Adrenal gland (tissue), 12 donors: ENCODE data around the gene KCNH5. TPM values are rescaled to one million over a fixed set of nuclear protein-coding genes. Genes with fewer than 3 reads are reported as not detected.
"Not testable (repeated sequence)": the region's sequence is repeated elsewhere in the genome, so short reads cannot be mapped to it uniquely, and the experiment has no call there.

ENCODE experiments used
- DNase-seq, 7 donors: peaks; one replicate each; pipeline ENCODE4 v3.0.0-alpha.2; 2019 to 2020
- H3K27ac ChIP-seq, 5 donors: fragments of 200-600 bp; sonication (generic) in 4 of 5; 1 replicate in 3 of 5; 2 replicates in 2 of 5; pipeline versions ENCODE4 v1.5.1 to v1.8.0; 2016 to 2020; ENCODE audit warnings: mild to moderate bottlenecking in 1 of 5
- H3K27me3 ChIP-seq: fragments of 200-600 bp; 2 replicates; pipeline ENCODE4 v1.8.0; 2021
- H3K36me3 ChIP-seq, 2 donors: fragments of 200-600 bp; replicated peaks in 1 of 2; 1 replicate in 1 of 2; 2 replicates in 1 of 2; pipeline versions ENCODE4 v1.5.1 to v1.8.0; 2018 to 2022
- H3K4me1 ChIP-seq, 2 donors: fragments of 200-600 bp; replicated peaks in 1 of 2; 1 replicate in 1 of 2; 2 replicates in 1 of 2; pipeline versions ENCODE4 v1.5.1 to v1.8.0; 2018 to 2021
- H3K4me3 ChIP-seq, 4 donors: fragments of 200-600 bp; sonication (generic) in 3 of 4; one replicate each; pipeline ENCODE4 v1.5.1; 2016 to 2018
- H3K9me3 ChIP-seq, 3 donors: fragments of 200-600 bp; sonication (generic) in 1 of 3; replicated peaks in 1 of 3; 1 replicate in 2 of 3; 2 replicates in 1 of 3; pipeline versions ENCODE4 v1.5.1 to v1.8.0; 2016 to 2021
- CTCF ChIP-seq, 6 experiments: fragments of 450-650 bp in 4 of 6; fragments of 200-600 bp in 2 of 6; sonication (generic) in 1 of 6; IDR thresholded peaks; 1 replicate in 5 of 6; 2 replicates in 1 of 6; pipeline versions ENCODE4 v1.5.1 to v1.8.0; 2016 to 2021; ENCODE audit warnings: antibody characterized with exemption in 6 of 6, mild to moderate bottlenecking in 2 of 6, moderate library complexity in 1 of 6
- POLR2A ChIP-seq, 2 donors: fragments of 450-650 bp; IDR thresholded peaks; one replicate each; pipeline ENCODE4 v1.6.1; 2017; ENCODE audit warnings: antibody characterized with exemption in 2 of 2, mild to moderate bottlenecking in 2 of 2, moderate library complexity in 1 of 2
- WGBS, 4 donors: extraction: QIAGEN DNeasy Blood & Tissue Kit in 2 of 4; methylation state at CpG; one replicate each; pipeline versions ENCODE4 v1.1.5 to v1.1.7; 2013 to 2017; 5-methylcytosine and 5-hydroxymethylcytosine counted together
- intact Hi-C, 2 donors: fragments of 100-400 bp; cut with DNase I; formaldehyde crosslinking; loops; one replicate each; pipeline versions ENCODE4 v1.14.1 to v1.15.0; 2022 to 2023
- polyA plus RNA-seq, 3 donors: library from polyadenylated mRNA; stranded (reverse); fragments of 200-250 nt in 2 of 3; fragments of 350-450 nt in 1 of 3; fragmentation: Illumina TruSeq in 1 of 3; extraction: RNeasy Lipid Tissue Mini Kit (QIAGEN cat#74804) in 1 of 3; gene quantifications; one replicate each; pipeline ENCODE4 v1.2.3, GENCODE V29; 2013 to 2014
- total RNA-seq, 9 donors: library from RNA; depleted of rRNA in 4 of 9; stranded (reverse); fragments of >200 nt in 4 of 9; fragments of 120-200 nt in 1 of 9; fragmentation: NEBNext Ultra II Directional in 1 of 9; extraction: Animal tissue kit (Norgen Biotek cat#: 25700) in 1 of 9; gene quantifications; one replicate each; pipeline versions ENCODE4 v1.1.0 to v1.2.4, GENCODE V29; 2013 to 2023
- donor health status: healthy with polysubstance abuse.
- donor health status: Bipolar disorder and iron deficiency.
- donor health status: DM: yes; HTN: yes; CAD: no.
- donor health status: DM: no; HTN: no; CAD: no.
- donor health status: DM: no; HTN: no; CAD: no.
- donor health status: DM: yes; HTN: yes; CAD: no.

KCNH5 gene
- total and polyA plus RNA-seq, 12 donors, result 0.10 to 3.2 (median 0.84) TPM; not detected in 4

- H3K4me1 ChIP-seq, result no peaks in the 10 kb centered on the region
- no peaks in the 10 kb centered on the region for H3K27me3 ChIP-seq
- TF ChIP-seq CTCF (IDR thresholded peaks at IDR 0.05) (no peak), POLR2A (IDR thresholded peaks at IDR 0.05) (no peak)
- 77 to 87% (median 82%) methylated on average over 3 of the region's 3 CpGs for WGBS, 4 donors
- no peak for DNase-seq
- H3K36me3 ChIP-seq, result no peaks in the 10 kb centered on the region
- no peak overlapping the region for H3K27ac ChIP-seq
- intact Hi-C loops, result no loop called here
- no peak overlapping the region for H3K4me3 ChIP-seq
- no peaks in the 10 kb centered on the region for H3K9me3 ChIP-seq
Measured at GRCh38 chr14:62796431-62796830, 248.8 kb downstream of the KCNH5 start.

- WGBS, 4 donors, result 69 to 85% (median 74%) methylated on average over 5 of the region's 5 CpGs
- intact Hi-C loops, result no loop called here
- no peaks in the 10 kb centered on the region for H3K27me3 ChIP-seq
Measured at GRCh38 chr14:62792578-62792977, 252.7 kb downstream of the KCNH5 start.

GRCh38 chr14:62781328-62781727, 263.9 kb downstream of the KCNH5 start:
- H3K4me3 ChIP-seq, DNase-seq, intact Hi-C loops, H3K4me1 ChIP-seq, H3K27ac ChIP-seq, H3K36me3 ChIP-seq, H3K9me3 ChIP-seq, H3K27me3 ChIP-seq: not testable (repeated sequence)
- WGBS, 4 donors, result 55 to 73% (median 57%) methylated on average over 7 to 15 of the region's 15 CpGs

More at GRCh38 chr14:62792578-62792977, 252.7 kb downstream of the KCNH5 start:
- H3K4me3 ChIP-seq, result no peak overlapping the region
- no peak overlapping the region for H3K27ac ChIP-seq
- no peaks in the 10 kb centered on the region for H3K36me3 ChIP-seq
- no peak for DNase-seq
- no peaks in the 10 kb centered on the region for H3K4me1 ChIP-seq
- no peak for TF ChIP-seq POLR2A (IDR thresholded peaks at IDR 0.05)
- no peak for TF ChIP-seq CTCF (IDR thresholded peaks at IDR 0.05)
- no peaks in the 10 kb centered on the region for H3K9me3 ChIP-seq

GRCh38 chr14:62778852-62779251, 266.4 kb downstream of the KCNH5 start:
- H3K27me3 ChIP-seq, result no peaks in the 10 kb centered on the region
- H3K9me3 ChIP-seq, result no peaks in the 10 kb centered on the region
- intact Hi-C loops, result no loop called here
- H3K4me3 ChIP-seq, result no peak overlapping the region
- TF ChIP-seq POLR2A (IDR thresholded peaks at IDR 0.05), result no peak
- no peak for TF ChIP-seq CTCF (IDR thresholded peaks at IDR 0.05)
- DNase-seq, result no peak
- no peaks in the 10 kb centered on the region for H3K4me1 ChIP-seq
- H3K36me3 ChIP-seq, result no peaks in the 10 kb centered on the region
- no peak overlapping the region for H3K27ac ChIP-seq
- WGBS, 4 donors, result 36 to 67% (median 57%) methylated on average over 1 of the region's 1 CpG

GRCh38 chr14:62778310-62778709, 266.9 kb downstream of the KCNH5 start:
- DNase-seq, result no peak
- intact Hi-C loops, result no loop called here
- Histone ChIP-seq H3K4me3 (no peak overlapping the region), H3K4me1 (no peaks in the 10 kb centered on the region), H3K27me3 (no peaks in the 10 kb centered on the region), H3K27ac (no peak overlapping the region), H3K9me3 (no peaks in the 10 kb centered on the region), H3K36me3 (no peaks in the 10 kb centered on the region)
- WGBS, 4 donors, result 51 to 67% (median 64%) methylated on average over 2 of the region's 2 CpGs
- TF ChIP-seq POLR2A (IDR thresholded peaks at IDR 0.05) (no peak), CTCF (IDR thresholded peaks at IDR 0.05) (no peak)
